ENCODE measurements around the gene C1QTNF12. TPM values are rescaled to one million over a fixed set of nuclear protein-coding genes. Genes with fewer than 3 reads are reported as not detected.

Gene C1QTNF12
- total RNA-seq, 1 experiment from 2014 or later: 2.2 TPM

DNA sequence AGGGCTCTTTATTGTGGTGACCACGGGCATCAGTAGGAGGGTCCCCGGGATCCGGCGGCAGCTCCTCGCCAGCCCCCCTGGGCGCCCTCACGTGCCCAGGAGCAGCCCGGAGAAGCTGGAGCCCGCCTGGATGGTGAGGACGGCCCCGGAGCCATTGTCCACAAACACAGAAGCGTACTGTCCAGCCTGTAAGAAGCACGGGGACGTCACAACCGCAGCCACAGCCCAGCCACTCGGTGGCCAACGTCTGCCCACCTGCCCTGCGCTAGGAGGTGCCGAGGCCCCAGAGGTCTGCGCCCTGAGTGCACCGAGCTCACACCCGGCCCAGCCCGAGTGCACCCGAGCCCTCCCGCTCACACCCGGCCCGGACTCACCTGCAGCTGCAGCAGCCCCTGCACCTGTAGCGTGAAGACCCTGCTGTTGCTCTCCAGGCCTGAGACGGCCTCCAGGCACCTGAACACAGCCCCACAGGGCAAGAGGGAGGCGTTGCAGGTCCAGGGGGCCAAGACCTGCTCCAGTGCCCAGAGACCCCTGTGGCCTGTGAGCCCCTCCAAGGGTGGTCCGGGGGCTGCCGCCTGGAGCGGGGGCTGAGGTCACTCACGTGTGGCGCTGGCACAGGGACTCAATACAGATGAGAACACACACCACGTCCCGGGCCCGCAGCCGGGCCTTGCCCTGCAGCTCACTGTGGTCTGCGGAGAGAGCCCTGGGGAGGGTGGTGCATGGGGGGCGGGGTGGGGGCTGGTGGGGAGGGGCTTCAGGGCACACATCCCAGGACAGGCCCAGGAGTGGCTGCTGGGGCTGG is 3.9 kb downstream of the C1QTNF12 start:
- Histone ChIP-seq H3K4me3 (ENCODE audit: low read length) (no peak overlapping the region), H3K4me2 (ENCODE audit: low read depth, low read length, poor library complexity, severe bottlenecking) (no peak overlapping the region), H3K4me1 (ENCODE audit: low read length) (no peaks in the 10 kb centered on the region), H3K27me3 (ENCODE audit: low read length) (no peaks in the 10 kb centered on the region), H3K9ac (ENCODE audit: low read length) (no peak overlapping the region), H3K9me2 (replicated peaks; ENCODE audit: insufficient read depth, low read length) (no peaks in the 10 kb centered on the region), H2AFZ (ENCODE audit: low read length) (no peak overlapping the region), H3K36me3 (ENCODE audit: insufficient read depth, low read length) (no peaks in the 10 kb centered on the region), H4K20me1 (ENCODE audit: insufficient read depth, low read depth, low read length) (peaks cover 12% of the 10 kb centered on the region; the same call in 1 of the 2 replicates), H3K9me3 (ENCODE audit: low read length) (no peaks in the 10 kb centered on the region), H3K27ac (ENCODE audit: low read length) (no peak overlapping the region), H3K79me2 (ENCODE audit: low read length) (no peaks in the 10 kb centered on the region)
- no peak for DNase-seq

DNA sequence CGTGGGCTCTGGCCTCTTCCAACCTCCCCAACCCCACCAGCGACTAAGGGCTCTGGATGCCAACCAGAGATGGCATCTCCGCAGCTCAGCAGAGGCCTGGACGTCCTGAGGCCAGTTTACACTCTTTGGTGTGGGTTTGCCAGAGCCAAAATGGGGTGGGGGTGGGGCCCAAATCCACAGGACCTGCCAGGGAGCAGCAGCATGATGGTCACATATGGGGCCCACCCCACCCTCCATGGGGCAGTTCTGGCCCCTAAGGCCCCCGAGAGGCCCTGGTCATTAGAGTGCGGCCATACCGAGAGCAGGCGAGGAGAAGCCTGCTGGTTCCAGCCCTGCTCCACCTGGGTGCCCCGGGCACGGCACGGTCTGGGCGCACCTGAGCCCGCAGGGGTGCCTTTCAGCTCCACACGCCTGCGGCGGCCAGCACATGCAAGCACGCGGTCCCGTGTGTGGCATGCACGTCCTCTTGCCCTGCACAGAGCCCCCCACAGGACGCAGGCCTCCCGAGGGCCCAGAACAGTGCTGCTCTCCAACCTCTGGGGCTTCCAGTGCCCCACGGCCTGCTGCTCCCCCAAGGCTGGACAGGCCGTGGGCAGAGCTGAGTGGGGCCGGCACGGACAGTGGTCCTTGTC is 4.8 kb downstream of the C1QTNF12 start:
- no peak overlapping the region for H3K4me2 ChIP-seq (ENCODE audit: low read depth, low read length, poor library complexity, severe bottlenecking)

DNA sequence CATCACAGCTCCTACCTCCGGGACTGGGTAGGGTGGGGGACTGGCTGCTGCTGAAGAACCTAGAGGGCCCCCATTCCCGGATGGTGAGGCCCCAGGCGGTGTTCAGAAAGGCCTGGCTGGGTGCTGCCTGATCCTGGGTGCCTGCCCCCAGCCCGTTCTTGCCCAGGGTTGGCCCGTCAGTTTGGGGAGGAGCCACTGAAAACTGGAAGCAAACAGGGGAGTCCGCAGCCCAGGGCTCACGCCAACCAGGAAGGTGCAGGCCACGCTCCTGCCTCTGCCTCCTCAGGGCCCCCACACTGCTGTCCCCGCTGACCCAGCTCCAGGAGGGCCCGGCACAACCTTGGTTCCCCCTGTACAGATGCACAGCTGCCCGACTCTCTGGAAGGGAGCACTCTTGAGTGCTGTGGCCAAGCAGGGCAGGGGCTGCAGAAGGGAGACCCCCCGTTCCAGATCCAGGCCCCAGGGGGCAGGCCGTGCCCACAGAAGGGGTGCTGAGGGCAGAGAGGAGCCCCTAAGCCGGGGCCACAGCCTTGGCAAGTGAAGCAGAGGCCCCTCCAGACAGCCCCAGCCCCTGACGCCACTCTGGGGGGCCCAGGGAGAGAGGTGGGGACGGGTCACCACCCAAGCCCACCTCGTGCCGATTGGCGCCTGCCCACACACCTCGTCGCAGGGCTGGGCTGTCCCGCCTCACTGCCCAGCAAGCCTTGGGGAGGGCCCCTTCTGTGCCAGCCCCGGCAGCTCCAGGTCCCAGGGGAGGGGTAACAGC is 5.5 kb downstream of the C1QTNF12 start:
- no peak overlapping the region for H2AFZ ChIP-seq (ENCODE audit: low read length)
- H3K27ac ChIP-seq (ENCODE audit: low read length): no peak overlapping the region
- no peak overlapping the region for H3K4me2 ChIP-seq (ENCODE audit: low read depth, low read length, poor library complexity, severe bottlenecking)
- no peaks in the 10 kb centered on the region for H3K9me2 ChIP-seq (replicated peaks; ENCODE audit: insufficient read depth, low read length)
- no peaks in the 10 kb centered on the region for H3K9me3 ChIP-seq (ENCODE audit: low read length)
- H3K36me3 ChIP-seq (ENCODE audit: insufficient read depth, low read length): no peaks in the 10 kb centered on the region
- H4K20me1 ChIP-seq (ENCODE audit: insufficient read depth, low read depth, low read length): peaks cover 7% of the 10 kb centered on the region; the same call in 1 of the 2 replicates
- no peak overlapping the region for H3K4me3 ChIP-seq (ENCODE audit: low read length)
- no peaks in the 10 kb centered on the region for H3K79me2 ChIP-seq (ENCODE audit: low read length)
- no peaks in the 10 kb centered on the region for H3K4me1 ChIP-seq (ENCODE audit: low read length)
- no peaks in the 10 kb centered on the region for H3K27me3 ChIP-seq (ENCODE audit: low read length)
- no peak overlapping the region for H3K9ac ChIP-seq (ENCODE audit: low read length)
- no peak for DNase-seq

More for the DNA sequence above, 4.8 kb downstream of the C1QTNF12 start:
- H3K27ac ChIP-seq (ENCODE audit: low read length): no peak overlapping the region
- no peak overlapping the region for H3K9ac ChIP-seq (ENCODE audit: low read length)
- no peaks in the 10 kb centered on the region for H3K79me2 ChIP-seq (ENCODE audit: low read length)
- no peak overlapping the region for H3K4me3 ChIP-seq (ENCODE audit: low read length)
- no peaks in the 10 kb centered on the region for H3K9me2 ChIP-seq (replicated peaks; ENCODE audit: insufficient read depth, low read length)
- DNase-seq: no peak
- peaks cover 7% of the 10 kb centered on the region; the same call in 1 of the 2 replicates for H4K20me1 ChIP-seq (ENCODE audit: insufficient read depth, low read depth, low read length)
- no peaks in the 10 kb centered on the region for H3K36me3 ChIP-seq (ENCODE audit: insufficient read depth, low read length)
- H2AFZ ChIP-seq (ENCODE audit: low read length): no peak overlapping the region
- no peaks in the 10 kb centered on the region for H3K9me3 ChIP-seq (ENCODE audit: low read length)
- no peaks in the 10 kb centered on the region for H3K4me1 ChIP-seq (ENCODE audit: low read length)
- no peaks in the 10 kb centered on the region for H3K27me3 ChIP-seq (ENCODE audit: low read length)

DNA sequence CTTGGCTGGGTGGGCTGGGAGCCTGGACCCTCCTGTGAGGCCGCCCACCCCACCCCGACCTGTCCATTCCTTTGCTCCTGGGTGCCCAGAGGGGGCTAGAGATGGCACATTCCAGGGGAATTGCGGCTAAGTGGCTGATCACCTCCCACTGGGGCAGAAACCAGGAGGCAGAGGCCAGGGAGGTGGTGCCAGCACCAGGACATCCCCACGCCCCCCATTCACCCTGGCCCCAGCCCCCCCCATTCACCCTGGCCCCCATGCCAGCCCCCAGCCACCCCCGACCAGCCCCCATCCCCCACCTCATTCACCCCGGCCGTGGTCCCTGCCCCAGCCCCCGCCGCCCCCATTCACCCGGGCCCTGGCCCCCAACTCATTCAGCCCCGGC is 6.2 kb downstream of the C1QTNF12 start:
- no peak overlapping the region for H3K4me2 ChIP-seq (ENCODE audit: low read depth, low read length, poor library complexity, severe bottlenecking)
- no peak overlapping the region for H3K9ac ChIP-seq (ENCODE audit: low read length)
- no peak overlapping the region for H3K4me3 ChIP-seq (ENCODE audit: low read length)
- H2AFZ ChIP-seq (ENCODE audit: low read length): no peak overlapping the region
- no peaks in the 10 kb centered on the region for H3K79me2 ChIP-seq (ENCODE audit: low read length)
- H3K9me2 ChIP-seq (replicated peaks; ENCODE audit: insufficient read depth, low read length): no peaks in the 10 kb centered on the region
- H3K27me3 ChIP-seq (ENCODE audit: low read length): no peaks in the 10 kb centered on the region
- H3K27ac ChIP-seq (ENCODE audit: low read length): no peak overlapping the region
- no peak for DNase-seq
- H3K4me1 ChIP-seq (ENCODE audit: low read length): no peaks in the 10 kb centered on the region
- H3K9me3 ChIP-seq (ENCODE audit: low read length): no peaks in the 10 kb centered on the region
- H3K36me3 ChIP-seq (ENCODE audit: insufficient read depth, low read length): no peaks in the 10 kb centered on the region
- H4K20me1 ChIP-seq (ENCODE audit: insufficient read depth, low read depth, low read length): peaks cover 7% of the 10 kb centered on the region; the same call in 1 of the 2 replicates

DNA sequence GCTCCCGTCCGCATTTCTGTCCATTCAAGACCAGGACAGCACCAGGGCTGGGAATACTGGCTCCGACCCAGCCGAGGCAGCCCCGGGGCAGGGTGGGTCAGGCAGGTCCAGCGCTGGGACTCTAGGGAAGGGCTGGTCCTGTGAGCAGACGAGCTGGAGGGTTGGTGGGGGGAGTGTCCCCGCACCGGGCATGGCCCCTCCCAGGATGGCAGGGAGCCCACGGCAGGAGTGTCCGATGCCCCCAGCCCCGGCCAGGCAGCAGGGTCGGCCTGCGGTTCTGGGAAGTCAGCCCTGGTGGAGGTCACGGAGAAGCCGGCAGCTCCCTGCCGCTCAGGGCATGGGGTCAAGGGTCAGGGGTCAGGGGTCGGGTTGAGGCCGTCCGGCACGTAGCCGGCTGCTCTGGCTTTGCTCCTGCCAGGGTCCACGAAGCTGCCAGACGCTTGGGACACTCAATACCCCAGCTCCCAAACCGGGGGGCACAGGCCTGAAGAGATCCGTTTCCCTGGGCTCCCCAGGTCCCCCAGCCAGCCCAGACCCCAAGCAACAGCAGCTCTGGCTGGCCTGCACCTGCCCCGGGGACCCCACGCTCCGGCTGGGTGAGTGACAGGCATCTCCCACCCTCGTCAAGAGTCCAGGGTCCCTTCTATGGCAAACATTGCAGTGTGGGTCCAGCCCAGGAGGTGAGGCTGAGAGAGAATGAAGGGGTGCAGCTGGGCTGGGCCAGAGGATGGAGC is 6.7 kb downstream of the C1QTNF12 start:
- no peaks in the 10 kb centered on the region for H3K9me3 ChIP-seq (ENCODE audit: low read length)
- no peaks in the 10 kb centered on the region for H3K4me1 ChIP-seq (ENCODE audit: low read length)
- no peaks in the 10 kb centered on the region for H3K27me3 ChIP-seq (ENCODE audit: low read length)
- H3K9me2 ChIP-seq (replicated peaks; ENCODE audit: insufficient read depth, low read length): no peaks in the 10 kb centered on the region
- H2AFZ ChIP-seq (ENCODE audit: low read length): no peak overlapping the region
- no peak overlapping the region for H3K9ac ChIP-seq (ENCODE audit: low read length)
- no peaks in the 10 kb centered on the region for H3K79me2 ChIP-seq (ENCODE audit: low read length)
- H3K4me3 ChIP-seq (ENCODE audit: low read length): no peak overlapping the region
- no peak overlapping the region for H3K4me2 ChIP-seq (ENCODE audit: low read depth, low read length, poor library complexity, severe bottlenecking)
- no peaks in the 10 kb centered on the region for H3K36me3 ChIP-seq (ENCODE audit: insufficient read depth, low read length)
- peaks cover 7% of the 10 kb centered on the region; the same call in 1 of the 2 replicates for H4K20me1 ChIP-seq (ENCODE audit: insufficient read depth, low read depth, low read length)
- no peak for DNase-seq
- no peak overlapping the region for H3K27ac ChIP-seq (ENCODE audit: low read length)

DNA sequence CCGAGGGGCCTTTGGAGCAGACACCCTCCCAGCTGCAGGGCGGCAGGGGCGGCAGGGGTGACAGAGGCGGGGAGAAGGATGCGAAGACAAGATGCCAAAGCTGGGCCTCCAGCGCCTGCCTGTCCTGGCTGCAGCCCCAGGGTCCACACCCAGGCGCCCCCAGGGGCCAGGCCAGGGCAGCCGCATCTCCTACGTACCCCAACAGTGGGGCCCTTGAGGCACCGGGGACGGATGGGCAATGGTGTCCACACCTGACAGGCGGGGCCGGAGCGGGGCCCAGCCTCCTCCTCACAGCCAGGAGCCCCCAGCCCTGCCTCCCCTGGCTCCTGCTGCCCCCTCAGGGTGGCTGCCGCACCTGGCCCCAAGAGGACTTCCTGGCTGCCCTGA is 7.3 kb downstream of the C1QTNF12 start:
- Histone ChIP-seq H3K79me2 (ENCODE audit: low read length) (no peaks in the 10 kb centered on the region), H3K4me2 (ENCODE audit: low read depth, low read length, poor library complexity, severe bottlenecking) (no peak overlapping the region), H3K27ac (ENCODE audit: low read length) (no peak overlapping the region), H3K36me3 (ENCODE audit: insufficient read depth, low read length) (no peaks in the 10 kb centered on the region), H3K4me1 (ENCODE audit: low read length) (no peaks in the 10 kb centered on the region), H2AFZ (ENCODE audit: low read length) (no peak overlapping the region), H3K4me3 (ENCODE audit: low read length) (no peak overlapping the region), H3K9me3 (ENCODE audit: low read length) (no peaks in the 10 kb centered on the region), H3K27me3 (ENCODE audit: low read length) (no peaks in the 10 kb centered on the region), H4K20me1 (ENCODE audit: insufficient read depth, low read depth, low read length) (peaks cover 7% of the 10 kb centered on the region; the same call in 1 of the 2 replicates), H3K9ac (ENCODE audit: low read length) (no peak overlapping the region), H3K9me2 (replicated peaks; ENCODE audit: insufficient read depth, low read length) (no peaks in the 10 kb centered on the region)
- no peak for DNase-seq

DNA sequence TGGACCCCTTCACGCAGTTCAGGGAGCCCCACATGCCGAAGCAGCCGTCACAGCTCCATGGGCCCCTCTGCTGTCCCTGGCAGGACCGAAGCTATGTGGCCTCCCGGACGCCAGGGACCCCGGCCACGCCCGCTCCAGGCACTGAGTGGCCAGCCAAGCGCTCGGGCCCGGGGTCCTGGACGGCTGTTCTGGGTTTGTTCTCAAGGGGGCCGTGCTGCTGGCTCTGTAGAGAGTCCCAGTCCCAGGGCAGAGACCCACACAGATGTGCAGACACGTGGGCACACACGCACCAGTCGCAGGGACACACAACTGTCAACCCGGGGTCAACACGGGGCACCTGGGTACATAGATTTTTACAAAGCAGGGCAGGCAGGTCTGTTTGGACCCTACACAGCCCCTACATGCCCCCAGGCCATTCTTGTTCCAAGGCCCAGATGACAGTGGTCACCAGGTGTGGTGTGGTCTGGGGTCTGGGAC is 7.8 kb downstream of the C1QTNF12 start:
- Histone ChIP-seq H4K20me1 (ENCODE audit: insufficient read depth, low read depth, low read length) (peaks cover 7% of the 10 kb centered on the region; the same call in 1 of the 2 replicates), H3K27me3 (ENCODE audit: low read length) (no peaks in the 10 kb centered on the region), H3K4me1 (ENCODE audit: low read length) (no peaks in the 10 kb centered on the region; the same call in 1 of the 2 replicates), H3K4me3 (ENCODE audit: low read length) (no peak overlapping the region), H3K36me3 (ENCODE audit: insufficient read depth, low read length) (no peaks in the 10 kb centered on the region), H3K9me2 (replicated peaks; ENCODE audit: insufficient read depth, low read length) (no peaks in the 10 kb centered on the region), H3K27ac (ENCODE audit: low read length) (no peak overlapping the region), H3K9ac (ENCODE audit: low read length) (no peak overlapping the region), H2AFZ (ENCODE audit: low read length) (no peak overlapping the region), H3K4me2 (ENCODE audit: low read depth, low read length, poor library complexity, severe bottlenecking) (no peak overlapping the region), H3K79me2 (ENCODE audit: low read length) (no peaks in the 10 kb centered on the region), H3K9me3 (ENCODE audit: low read length) (no peaks in the 10 kb centered on the region)
- DNase-seq: no peak
